ENCODE data around the gene CHPF.

GRCh38 chr2:219555956-219556355 lies 12.3 kb upstream of the CHPF start:
- TF ChIP-seq EZH2phosphoT487 (IDR thresholded peaks at IDR 0.05; ENCODE audit: borderline replicate concordance) = no peak
- no peak for TF ChIP-seq CTCF (IDR thresholded peaks at IDR 0.05 in 2 of 3, conservative IDR thresholded peaks at IDR 0.05 in 1 of 3; ENCODE audit: borderline replicate concordance in 1 of 3, insufficient read depth in 1 of 3, low read depth in 2 of 3, low read length in 2 of 3)
- TF ChIP-seq POLR2A (IDR thresholded peaks at IDR 0.05; ENCODE audit: borderline replicate concordance, extremely low read depth, insufficient read depth, insufficient read length) = no peak
- no peak for TF ChIP-seq CEBPB (IDR thresholded peaks at IDR 0.05; ENCODE audit: low read depth)
- TF ChIP-seq REST (IDR thresholded peaks at IDR 0.05; ENCODE audit: low read depth) = no peak

Measured in HCT116 (cell line).